Nephron progenitor cell (in vitro differentiated cells): ENCODE results near the gene LRRC27.

ENCODE experiments used
- DNase-seq: peaks from one replicate; pipeline ENCODE4 v3.0.0; 2021
- H3K27ac Mint-ChIP-seq: 2 replicates; pipeline ENCODE4 v1.8.0; 2021; ENCODE audit warnings: mild to moderate bottlenecking, moderate library complexity, mixed read lengths
- H3K27me3 Mint-ChIP-seq: 2 replicates; pipeline ENCODE4 v1.8.0; 2021; ENCODE audit warnings: mild to moderate bottlenecking, low read depth, mixed read lengths; ENCODE audit not compliant: poor library complexity
- H3K36me3 Mint-ChIP-seq: 2 replicates; pipeline ENCODE4 v1.8.0; 2021; ENCODE audit warnings: low read depth, mixed read lengths
- H3K4me1 Mint-ChIP-seq: 2 replicates; pipeline ENCODE4 v1.8.0; 2021; ENCODE audit warnings: mixed read lengths
- H3K4me3 Mint-ChIP-seq: 2 replicates; pipeline ENCODE4 v1.8.0; 2021; ENCODE audit warnings: mild to moderate bottlenecking, moderate library complexity, mixed read lengths
- H3K9me3 Mint-ChIP-seq: 2 replicates; pipeline ENCODE4 v1.8.0; 2021; ENCODE audit warnings: mild to moderate bottlenecking, moderate library complexity, mixed read lengths
- TF ChIP-seq, protein P1 (sequence below): fragments of 200-600 bp; sonication (generic); IDR thresholded peaks from 2 replicates; pipeline ENCODE4 v1.5.0; 2021; ENCODE audit warnings: antibody characterized with exemption

The LRRC27 gene

GRCh38 chr10:132404169-132404880, 72.3 kb downstream of the LRRC27 start:
- Mint-ChIP-seq H3K4me3 (no peak overlapping the region), H3K27ac (no peak overlapping the region), H3K9me3 (no peaks in the 10 kb centered on the region), H3K36me3 (peaks cover 7% of the 10 kb centered on the region), H3K27me3 (peaks cover 4% of the 10 kb centered on the region), H3K4me1 (peaks cover 26% of the 10 kb centered on the region)
- no peak for DNase-seq
- TF ChIP-seq, protein P1, sequence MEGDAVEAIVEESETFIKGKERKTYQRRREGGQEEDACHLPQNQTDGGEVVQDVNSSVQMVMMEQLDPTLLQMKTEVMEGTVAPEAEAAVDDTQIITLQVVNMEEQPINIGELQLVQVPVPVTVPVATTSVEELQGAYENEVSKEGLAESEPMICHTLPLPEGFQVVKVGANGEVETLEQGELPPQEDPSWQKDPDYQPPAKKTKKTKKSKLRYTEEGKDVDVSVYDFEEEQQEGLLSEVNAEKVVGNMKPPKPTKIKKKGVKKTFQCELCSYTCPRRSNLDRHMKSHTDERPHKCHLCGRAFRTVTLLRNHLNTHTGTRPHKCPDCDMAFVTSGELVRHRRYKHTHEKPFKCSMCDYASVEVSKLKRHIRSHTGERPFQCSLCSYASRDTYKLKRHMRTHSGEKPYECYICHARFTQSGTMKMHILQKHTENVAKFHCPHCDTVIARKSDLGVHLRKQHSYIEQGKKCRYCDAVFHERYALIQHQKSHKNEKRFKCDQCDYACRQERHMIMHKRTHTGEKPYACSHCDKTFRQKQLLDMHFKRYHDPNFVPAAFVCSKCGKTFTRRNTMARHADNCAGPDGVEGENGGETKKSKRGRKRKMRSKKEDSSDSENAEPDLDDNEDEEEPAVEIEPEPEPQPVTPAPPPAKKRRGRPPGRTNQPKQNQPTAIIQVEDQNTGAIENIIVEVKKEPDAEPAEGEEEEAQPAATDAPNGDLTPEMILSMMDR, result no peak

GRCh38 chr10:132404911-132405462, 73.0 kb downstream of the LRRC27 start:
- H3K36me3 Mint-ChIP-seq, result peaks cover 7% of the 10 kb centered on the region
- no peaks in the 10 kb centered on the region for H3K9me3 Mint-ChIP-seq
- DNase-seq, result no peak
- peaks cover 1% of the 10 kb centered on the region for H3K27me3 Mint-ChIP-seq
- no peak overlapping the region for H3K4me3 Mint-ChIP-seq
- no peak overlapping the region for H3K27ac Mint-ChIP-seq
- H3K4me1 Mint-ChIP-seq, result peaks cover 31% of the 10 kb centered on the region
- TF ChIP-seq, protein P1, result no peak

DNA sequence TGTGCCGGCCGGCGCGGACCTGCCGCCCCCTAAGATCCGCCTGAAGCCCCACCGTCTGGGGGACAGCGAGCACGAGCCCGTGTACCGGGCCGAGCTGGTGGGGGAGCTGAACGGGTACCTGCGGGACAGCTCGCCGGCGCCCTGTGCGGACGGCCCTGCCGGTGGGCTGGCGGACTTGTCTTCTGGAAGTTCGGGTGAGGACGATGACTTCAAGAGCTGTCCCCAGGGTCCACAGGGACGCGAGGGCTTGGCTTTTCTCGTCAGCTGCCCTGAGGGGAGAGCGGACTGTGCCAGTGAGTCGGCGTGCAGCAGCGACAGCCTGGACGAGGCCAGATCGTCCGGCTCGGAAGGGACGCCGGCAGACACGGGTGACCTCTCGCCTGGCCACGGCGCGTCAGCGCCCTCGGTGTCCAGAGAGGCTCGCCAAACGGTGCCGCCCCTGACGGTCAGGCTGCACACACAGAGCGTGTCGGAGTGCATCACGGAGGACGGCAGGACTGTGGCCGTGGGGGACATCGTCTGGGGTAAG, 73.5 kb downstream of the LRRC27 start:
- peaks cover 7% of the 10 kb centered on the region for H3K36me3 Mint-ChIP-seq
- H3K9me3 Mint-ChIP-seq, result no peaks in the 10 kb centered on the region
- H3K27ac Mint-ChIP-seq, result peak overlapping the region; percentile 80
- peaks cover 34% of the 10 kb centered on the region for H3K4me1 Mint-ChIP-seq
- TF ChIP-seq, protein P1, result no peak
- no peak for DNase-seq
- H3K27me3 Mint-ChIP-seq, result no peaks in the 10 kb centered on the region
- no peak overlapping the region for H3K4me3 Mint-ChIP-seq

DNA sequence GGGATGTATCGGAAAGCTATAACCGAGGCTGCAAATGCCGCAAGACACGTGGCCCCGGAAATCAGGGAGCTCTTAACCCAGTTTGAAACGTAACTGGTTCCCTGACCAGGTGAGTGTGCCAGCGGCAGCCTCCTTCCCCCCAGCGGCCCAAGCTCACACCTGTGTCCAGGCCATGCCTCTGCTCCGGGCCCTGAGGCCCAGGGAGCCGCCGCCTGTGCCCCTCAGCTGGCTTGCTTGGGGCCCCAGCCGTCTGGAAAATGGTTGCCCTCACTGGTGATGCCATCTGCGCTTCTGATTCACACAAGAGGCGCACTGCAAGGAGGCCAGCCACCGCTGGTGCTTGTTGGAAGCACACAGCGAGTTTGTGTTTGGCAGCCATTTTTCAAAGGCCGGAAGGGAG, 74.2 kb downstream of the LRRC27 start:
- DNase-seq, result no peak
- Mint-ChIP-seq H3K27me3 (no peaks in the 10 kb centered on the region), H3K4me1 (peaks cover 35% of the 10 kb centered on the region), H3K27ac (peak overlapping the region; percentile 80), H3K36me3 (peaks cover 7% of the 10 kb centered on the region), H3K4me3 (no peak overlapping the region), H3K9me3 (no peaks in the 10 kb centered on the region)
- TF ChIP-seq, protein P1, result no peak

- Mint-ChIP-seq H3K36me3 (peaks cover 7% of the 10 kb centered on the region), H3K27ac (no peak overlapping the region), H3K4me3 (no peak overlapping the region), H3K9me3 (no peaks in the 10 kb centered on the region), H3K4me1 (peaks cover 41% of the 10 kb centered on the region), H3K27me3 (no peaks in the 10 kb centered on the region)
- TF ChIP-seq, protein P1, result no peak
- DNase-seq, result no peak
Measured at GRCh38 chr10:132406750-132407149, 74.8 kb downstream of the LRRC27 start.
